Vagina (tissue), 2 donors: ENCODE measurements around the gene NIT1.

ENCODE experiments used
- CTCF ChIP-seq, 3 experiments: fragments of 450-650 bp in 2 of 3; fragments of 200-600 bp in 1 of 3; sonication (generic) in 1 of 3; IDR thresholded peaks; one replicate each; pipeline ENCODE4 v1.5.1; 2017 to 2019; ENCODE audit warnings: antibody characterized with exemption in 3 of 3, mild to moderate bottlenecking in 2 of 3, moderate library complexity in 2 of 3
- POLR2A ChIP-seq, 2 donors: fragments of 450-650 bp; IDR thresholded peaks; one replicate each; pipeline ENCODE4 v1.6.1; 2017; ENCODE audit warnings: antibody characterized with exemption in 2 of 2, mild to moderate bottlenecking in 2 of 2, moderate library complexity in 2 of 2
- POLR2AphosphoS5 ChIP-seq, 2 donors: sonication (generic); formaldehyde crosslinking; IDR thresholded peaks; one replicate each; pipeline ENCODE4 v1.9.0; 2017; ENCODE audit warnings: antibody characterized with exemption in 2 of 2, mild to moderate bottlenecking in 2 of 2, low read depth in 1 of 2; ENCODE audit not compliant: insufficient read depth in 1 of 2

- TF ChIP-seq CTCF (IDR thresholded peaks at IDR 0.05) (no peak), POLR2AphosphoS5 (IDR thresholded peaks at IDR 0.05; ENCODE audit: insufficient read depth in 1 of 2, low read depth in 1 of 2) (no peak), POLR2A (IDR thresholded peaks at IDR 0.05) (no peak)
Observed at GRCh38 chr1:161162052-161162451, 44.1 kb downstream of the NIT1 start.
